GM13976 (cell line): ENCODE data around the gene ZNF48.

ENCODE experiments used
- DNase-seq: peaks from one replicate; pipeline ENCODE4 v3.0.0; 2012; ENCODE audit warnings: low spot score
- in situ Hi-C: fragments of 300-500 bp; cut with MboI; formaldehyde crosslinking; loops from one replicate; pipeline ENCODE4 v1.12.0; 2022; ENCODE audit warnings: low sequenced_read_pairs, mixed read lengths, inconsistent platforms; ENCODE audit not compliant: unreplicated experiment
- TF ChIP-seq, protein P1 (sequence below): IDR thresholded peaks from 2 replicates; pipeline ENCODE4 v1.5.1; 2012; ENCODE audit warnings: borderline replicate concordance, mild to moderate bottlenecking; ENCODE audit not compliant: insufficient read depth; ENCODE audit errors: extremely low read depth, missing control alignments, control extremely low read depth

Gene ZNF48

DNA sequence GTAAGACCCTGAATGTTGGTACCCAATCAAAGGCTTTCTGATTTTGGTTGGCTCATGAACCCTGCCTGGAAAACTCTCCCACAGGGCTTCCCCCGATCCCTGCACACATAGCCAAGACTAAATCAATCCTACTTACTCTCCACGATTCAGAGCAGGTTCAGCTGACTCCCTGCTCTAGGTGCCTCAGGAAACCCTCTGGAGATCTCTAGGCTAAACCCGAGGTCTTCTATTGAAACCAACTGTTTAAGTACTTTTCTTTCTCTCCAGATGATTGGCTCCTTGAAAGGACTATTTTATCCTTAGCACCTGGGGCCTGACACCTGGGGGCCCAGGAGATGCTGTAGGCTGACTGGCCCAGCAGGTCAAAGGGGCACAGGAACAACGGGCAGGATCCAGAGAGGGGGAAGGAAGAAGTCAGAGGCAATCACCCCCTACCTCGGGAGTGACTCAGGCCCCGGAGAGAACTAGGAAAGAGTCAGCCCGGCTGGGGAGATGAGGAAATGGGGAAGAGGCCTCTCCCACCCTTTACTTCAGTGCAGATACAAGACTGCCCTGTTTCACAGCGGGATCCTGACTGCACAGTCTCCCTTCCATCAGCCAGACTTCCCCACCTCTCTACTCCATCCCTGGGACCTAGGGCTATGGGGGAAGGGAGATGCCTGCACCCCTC is 27.0 kb upstream of the ZNF48 start:
- TF ChIP-seq, protein P1, sequence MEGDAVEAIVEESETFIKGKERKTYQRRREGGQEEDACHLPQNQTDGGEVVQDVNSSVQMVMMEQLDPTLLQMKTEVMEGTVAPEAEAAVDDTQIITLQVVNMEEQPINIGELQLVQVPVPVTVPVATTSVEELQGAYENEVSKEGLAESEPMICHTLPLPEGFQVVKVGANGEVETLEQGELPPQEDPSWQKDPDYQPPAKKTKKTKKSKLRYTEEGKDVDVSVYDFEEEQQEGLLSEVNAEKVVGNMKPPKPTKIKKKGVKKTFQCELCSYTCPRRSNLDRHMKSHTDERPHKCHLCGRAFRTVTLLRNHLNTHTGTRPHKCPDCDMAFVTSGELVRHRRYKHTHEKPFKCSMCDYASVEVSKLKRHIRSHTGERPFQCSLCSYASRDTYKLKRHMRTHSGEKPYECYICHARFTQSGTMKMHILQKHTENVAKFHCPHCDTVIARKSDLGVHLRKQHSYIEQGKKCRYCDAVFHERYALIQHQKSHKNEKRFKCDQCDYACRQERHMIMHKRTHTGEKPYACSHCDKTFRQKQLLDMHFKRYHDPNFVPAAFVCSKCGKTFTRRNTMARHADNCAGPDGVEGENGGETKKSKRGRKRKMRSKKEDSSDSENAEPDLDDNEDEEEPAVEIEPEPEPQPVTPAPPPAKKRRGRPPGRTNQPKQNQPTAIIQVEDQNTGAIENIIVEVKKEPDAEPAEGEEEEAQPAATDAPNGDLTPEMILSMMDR = no peak
- DNase-seq = no peak
- in situ Hi-C loops = no loop called here

DNA sequence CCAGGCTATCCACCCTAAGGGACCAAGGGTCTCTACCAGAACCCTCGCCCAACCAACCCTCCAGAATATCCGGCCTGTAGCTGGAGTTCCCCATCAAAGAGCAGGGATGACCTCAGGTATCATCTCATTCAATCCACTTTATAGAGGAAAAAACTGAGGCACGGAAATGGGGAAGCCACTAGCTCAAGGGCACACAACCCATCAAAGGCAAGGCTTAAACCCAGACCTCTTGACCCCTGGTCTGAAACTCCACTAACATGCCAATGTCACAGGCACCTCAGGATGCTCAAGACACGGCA is 26.5 kb upstream of the ZNF48 start:
- in situ Hi-C loops = no loop called here
- no peak for DNase-seq
- TF ChIP-seq, protein P1 = no peak

DNA sequence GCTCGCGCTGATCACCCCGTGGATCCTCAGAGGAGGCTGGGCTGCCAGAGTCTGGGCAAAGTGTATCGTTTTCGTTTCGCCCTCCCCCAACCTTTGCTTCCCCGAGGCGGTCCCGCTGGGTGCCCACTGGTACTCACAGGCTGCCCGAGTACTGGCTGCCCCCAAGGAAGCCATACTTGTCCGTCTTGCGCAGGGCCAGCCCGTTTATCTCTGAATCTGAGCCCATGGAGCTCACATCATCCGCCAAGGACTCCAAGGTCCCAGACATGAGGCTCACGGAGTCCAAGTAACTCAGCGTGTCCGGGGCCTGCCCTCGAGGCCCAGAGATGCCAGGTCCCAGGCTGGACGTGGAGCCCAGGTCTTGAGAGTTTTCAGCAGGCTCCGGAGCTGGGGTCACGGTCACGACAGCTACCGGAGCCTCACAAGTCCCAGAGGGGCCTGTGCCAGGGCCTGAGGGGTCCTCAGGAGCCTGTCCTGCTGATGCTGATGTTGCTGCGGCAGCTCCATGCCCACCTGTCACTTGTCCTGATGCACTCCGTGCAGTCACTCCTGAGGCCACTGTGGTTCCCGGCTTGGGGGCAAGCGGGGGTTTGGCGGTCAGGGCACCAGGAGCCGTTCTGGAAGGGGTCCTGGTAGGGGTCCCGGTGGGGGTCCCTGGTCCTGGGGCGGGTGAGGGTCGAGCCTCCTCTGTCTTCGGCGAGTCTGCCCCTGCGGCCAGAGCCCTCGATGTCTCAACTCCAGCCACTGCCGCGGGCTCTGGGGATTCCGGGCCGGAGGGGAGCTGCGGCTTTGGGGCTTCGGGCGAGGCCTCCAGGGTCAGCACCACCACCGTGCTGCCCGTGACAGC is 25.9 kb upstream of the ZNF48 start:
- DNase-seq = no peak
- in situ Hi-C loops = no loop called here
- TF ChIP-seq, protein P1 = no peak

DNA sequence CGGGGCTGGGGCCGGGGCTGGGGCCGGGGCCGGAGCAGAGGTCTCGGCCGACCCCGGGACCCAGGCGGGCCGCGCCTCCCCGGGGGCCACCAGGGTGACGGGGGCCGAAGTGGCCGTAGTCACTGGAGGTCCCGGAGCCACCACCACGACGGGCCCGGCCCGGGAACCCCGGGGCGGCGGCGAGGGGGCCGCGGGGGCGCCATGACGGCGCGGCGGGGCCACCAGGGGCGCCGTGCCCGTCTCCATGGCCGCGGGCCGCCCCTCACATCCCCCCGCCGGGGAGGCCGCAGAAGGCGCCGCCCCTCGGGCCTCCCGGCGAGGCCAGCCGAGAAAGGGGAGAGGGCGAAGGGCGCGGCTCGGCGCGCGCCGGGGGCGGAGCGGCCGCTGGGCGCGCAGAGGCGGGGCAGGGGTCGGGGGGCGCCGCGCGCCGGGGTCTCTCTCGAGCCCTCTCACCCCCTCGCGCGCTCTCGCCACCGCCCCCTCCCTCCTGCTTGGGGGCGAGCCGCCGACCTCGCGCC is 25.2 kb upstream of the ZNF48 start:
- TF ChIP-seq, protein P1 = no peak
- DNase-seq = no peak
- in situ Hi-C loops = no loop called here

DNA sequence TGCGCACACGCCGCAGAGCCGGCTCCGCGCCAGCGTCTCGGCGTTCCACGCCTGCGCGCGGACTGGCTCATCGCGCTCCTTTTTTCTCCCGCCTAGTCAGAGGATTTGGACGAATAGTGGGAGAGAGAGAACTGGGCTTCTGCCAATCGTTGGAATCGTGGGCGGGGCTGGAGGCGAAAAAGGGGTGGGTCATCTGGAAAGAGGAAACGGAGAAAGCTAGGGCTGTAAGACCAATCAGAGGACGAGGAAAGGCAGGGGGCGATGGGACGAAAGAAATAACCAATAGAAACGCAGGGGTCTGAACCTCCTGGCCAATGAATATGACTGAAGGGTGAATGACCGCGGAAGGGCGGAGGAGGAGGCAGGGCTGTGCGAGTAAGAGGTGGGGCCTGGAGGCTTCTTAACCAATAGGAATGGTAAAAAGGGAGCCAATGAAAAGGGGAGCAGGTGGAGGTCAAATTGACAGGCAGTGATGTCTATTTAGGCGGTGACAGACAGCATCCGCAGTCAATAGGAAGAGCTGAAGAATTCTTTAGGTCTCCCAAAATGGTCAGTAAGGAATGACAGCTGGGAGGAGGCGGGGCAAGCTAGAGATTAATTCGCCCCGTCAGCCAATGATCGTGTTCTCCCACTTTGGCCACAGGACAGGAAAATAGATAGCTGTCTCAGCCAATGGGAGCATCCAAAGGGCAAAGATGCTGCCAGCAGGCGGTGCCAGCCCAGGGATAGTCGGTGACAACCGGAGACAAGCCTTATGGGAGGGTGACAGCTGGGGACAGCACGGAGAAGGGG is 24.6 kb upstream of the ZNF48 start, which contains the start of gene TBC1D10B:
TBC1D10B (minus strand) TSS at position 39 of the 792 bp plus-strand sequence. CDS start 311 bp downstream, outside the sequence.
- TF ChIP-seq, protein P1 = no peak
- in situ Hi-C loops = no loop called here
- peak; percentile 93 for DNase-seq

DNA sequence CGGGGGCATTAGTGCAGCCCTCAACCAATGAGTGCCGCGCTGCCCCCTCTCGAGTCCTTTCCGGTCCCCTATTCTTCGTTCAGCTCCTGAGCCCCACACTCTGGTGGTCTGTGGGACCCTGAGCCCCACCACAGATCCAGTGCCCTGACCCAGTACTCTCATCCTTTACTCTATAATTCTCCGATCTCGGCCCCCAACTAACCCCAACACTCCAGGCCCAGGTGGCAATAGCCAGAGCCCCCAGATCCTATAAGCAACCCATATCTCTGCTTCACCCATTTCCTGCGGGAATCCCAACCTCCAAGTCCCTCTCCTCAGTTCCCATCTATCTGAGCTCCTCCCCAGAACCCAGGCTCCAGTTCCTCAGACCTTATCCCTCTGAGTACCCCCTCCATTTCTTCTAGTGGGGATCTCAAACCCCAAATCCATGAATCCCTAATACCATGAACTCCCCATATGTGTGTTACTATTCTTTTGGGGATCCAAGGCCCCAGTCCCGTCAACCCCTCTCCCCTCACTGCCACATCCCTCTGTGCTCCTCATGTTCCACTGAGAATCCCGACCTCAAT is 23.9 kb upstream of the ZNF48 start:
- TF ChIP-seq, protein P1 = no peak
- in situ Hi-C loops = no loop called here
- no peak for DNase-seq
